HG03571 (cell line): ENCODE measurements around the gene STUM.
"Not testable (repeated sequence)": the region's sequence is repeated elsewhere in the genome, so short reads cannot be mapped to it uniquely, and the experiment has no call there.

Experiments used
- ATAC-seq: cut with Tn5 transposase; IDR thresholded peaks from one replicate; pipeline ENCODE4 v1.9.1; 2021; ENCODE audit not compliant: unreplicated experiment

STUM gene

DNA sequence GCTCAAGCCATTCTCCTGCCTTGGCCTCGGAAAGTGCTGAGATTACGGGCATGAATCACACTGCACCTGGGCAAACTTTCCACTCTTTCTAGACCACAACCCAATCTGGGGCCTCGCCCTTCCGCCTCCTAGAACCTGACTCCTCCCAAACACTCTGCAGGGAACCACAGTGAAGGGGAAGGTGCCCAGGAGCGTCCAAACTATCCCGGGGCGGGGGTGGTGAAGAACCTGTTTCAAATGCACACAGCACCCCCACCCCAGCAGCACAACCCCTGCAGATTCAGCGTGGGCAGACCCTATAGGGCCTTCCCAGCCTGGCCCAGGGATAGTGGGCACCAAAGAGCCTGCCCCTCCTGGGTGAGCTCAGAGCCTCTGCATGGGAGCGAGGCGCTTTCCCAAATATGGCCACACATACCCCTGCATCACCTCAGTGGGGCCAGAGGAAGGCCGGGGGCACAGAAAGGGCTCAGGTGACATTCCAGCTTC, 86.9 kb downstream of the STUM start:
- ATAC-seq, result no peak

DNA sequence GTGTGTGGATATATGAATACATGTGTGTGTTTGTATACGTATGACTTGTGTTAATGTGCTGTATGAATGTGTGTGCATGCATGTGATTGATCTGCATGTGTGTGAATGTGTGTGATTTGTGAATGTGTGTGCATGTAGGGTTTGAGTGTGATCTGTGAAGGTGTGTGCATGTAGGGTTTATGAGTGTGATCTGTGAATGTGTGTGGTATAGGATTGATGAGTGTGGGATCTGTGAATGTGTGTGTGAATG, 88.2 kb downstream of the STUM start:
- no peak for ATAC-seq

DNA sequence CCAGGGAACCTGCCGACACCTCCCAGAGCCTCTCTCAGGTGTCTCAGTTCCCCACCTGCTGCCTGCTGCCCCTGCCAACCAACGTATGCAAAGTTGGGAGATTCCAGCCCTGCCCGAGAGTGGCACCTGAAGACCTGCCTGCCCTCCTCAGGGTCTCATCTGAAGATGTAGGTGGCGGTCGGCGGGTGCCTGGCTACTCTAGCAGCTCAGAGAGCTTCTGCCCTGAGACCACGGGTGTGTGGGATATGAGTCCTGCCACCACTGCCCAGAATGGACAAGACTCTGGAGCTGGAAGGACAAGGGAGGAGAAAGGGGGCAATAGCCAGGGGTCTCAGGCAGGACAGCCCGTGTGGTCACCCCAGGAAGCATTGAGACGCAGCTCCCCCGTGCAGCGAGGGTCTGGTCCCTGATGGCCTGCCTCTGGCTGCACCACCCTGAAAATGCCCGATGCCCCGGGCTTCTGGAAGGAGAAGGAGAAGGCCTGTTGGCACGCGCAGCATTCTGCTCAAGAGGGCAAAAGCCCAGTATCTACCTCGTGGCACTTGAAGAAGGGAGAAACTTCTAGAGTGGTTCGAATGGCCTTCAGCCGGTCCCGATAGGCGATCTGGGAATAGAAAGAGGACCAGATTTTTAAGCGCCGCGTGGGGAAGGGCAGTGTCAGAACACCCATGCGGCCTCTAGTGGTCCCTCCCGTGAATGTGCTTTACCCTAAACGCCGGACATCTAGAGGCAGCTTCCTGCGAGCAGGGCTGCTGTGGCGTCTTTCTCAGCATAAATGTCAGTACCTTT, 88.8 kb downstream of the STUM start:
- no peak for ATAC-seq

DNA sequence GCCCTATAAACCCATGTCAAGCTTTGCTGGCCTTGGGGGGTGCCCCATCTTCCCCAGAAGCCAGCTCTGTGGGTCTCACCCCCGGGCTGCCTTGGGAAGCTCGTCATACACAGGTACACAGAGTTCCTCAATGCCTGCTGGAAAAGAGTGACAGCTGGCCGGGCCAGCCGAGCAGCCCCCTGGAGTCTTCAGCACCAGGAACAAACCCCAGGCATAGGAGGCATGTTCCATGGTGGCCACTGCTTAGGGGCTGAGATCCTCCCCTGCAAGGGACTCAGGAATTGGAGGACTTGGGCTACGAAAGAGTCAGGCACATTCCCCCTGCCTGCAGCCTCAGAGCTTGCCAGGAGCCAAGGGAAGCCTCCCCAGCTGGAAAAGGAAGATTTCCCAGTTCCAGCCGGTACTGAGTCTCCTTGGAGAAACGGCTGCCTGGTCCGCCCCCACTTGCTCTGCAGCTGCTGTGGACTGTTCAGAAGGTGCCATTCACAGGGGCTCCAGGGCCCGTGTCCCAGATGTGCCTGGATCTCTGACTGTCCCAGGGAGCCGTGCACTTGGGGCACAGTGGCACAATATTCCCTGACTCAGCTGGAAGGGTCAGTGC, 89.5 kb downstream of the STUM start:
- no peak for ATAC-seq

DNA sequence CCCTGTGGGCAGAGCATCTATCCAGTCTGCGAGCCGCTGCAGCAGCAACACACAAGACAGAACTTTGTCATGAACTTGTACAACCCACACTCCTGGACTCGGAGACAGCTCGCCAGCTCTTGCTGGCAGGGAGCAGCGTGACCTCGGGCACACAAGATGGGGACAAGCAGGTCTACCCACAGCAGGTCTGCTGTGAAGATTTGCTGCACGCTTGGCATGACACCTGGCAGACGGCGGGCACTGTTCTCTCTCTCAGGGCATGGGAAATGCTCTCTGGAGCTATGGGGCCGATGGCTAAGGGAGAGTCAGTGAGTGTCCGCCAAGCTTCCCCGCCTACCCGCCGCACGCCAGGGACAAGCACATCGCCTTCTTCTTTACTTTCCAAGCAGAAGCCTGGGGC, 90.0 kb downstream of the STUM start:
- no peak for ATAC-seq

DNA sequence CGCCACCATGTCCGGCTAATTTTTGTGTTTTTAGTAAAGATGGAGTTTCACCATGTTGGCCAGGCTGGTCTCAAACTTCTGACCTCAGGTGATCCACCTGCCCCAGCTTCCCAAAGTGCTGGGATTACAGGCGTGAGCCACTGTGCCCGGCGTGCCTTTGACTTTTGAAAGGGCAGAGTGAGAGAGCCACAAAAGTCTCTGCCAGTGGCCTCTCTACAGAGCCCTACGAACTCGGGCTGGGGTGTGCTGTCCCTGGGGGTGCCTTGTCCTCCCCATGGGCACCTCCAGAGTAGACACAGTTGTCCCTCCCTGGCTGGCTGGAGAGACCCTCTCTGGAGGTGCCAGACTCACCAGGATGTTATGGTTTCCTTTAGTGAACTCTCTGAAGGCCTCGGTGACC, 90.6 kb downstream of the STUM start:
- ATAC-seq, result not testable (repeated sequence)

DNA sequence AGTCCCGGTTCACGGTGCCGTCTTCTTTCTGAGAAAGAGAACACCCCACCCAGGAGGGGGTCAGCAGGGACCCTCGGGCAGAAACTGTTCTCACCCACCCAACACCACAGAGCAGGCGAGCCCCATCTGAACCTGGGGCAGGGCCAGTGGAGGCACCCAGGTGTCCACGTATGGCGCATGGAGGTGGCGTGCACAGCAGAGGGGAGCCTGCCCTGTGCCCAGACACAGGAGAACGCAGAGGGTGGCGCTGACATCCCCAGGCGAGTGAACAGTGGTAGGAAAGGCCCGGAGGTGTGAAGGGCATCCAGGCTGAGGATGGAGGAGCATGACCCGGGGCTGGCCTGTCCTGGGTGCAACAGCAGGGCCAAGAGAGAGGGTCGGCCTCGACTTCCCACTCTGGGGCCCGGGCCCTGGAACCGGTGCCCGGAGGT, 91.1 kb downstream of the STUM start:
- ATAC-seq, result no peak

DNA sequence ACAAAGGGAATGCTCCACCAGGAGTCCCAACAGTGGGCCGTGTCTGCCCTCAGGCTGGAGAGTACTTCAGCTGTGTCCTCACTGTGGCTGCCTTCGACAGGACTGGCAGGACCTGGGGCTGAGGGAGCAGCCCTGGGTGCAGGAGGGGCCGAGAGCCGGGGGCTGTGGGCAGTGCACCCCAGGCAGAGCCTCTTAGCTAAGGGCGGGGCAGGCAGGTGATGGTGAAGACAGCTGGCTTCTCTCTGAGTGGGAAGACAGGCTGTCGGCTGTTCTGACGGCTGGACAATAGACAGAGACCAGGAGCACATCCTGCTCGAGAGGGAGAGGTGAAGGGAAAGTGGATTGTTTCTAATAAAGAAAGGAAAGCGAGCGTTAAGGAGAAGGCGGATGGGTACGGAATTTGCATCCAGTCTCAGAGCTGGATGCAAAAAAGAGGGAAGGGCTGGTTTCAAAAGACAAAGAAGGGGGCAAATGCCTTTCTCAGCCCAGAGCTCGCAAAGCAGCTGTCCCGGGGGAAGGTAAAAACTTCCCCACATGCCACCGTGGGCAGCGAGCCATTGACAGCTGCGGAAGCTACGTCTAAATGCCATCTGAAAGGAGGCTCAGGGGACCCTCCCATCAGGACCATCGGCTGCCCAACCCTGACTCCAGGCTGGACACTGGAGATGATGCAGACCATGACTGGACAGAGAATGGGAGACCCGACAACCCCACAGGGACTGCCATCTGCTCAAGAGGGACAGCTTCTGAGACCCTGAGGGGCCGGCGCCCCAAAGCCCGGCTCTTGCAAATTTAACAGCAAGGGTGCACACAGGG, 92.0 kb downstream of the STUM start:
- ATAC-seq, result no peak

DNA sequence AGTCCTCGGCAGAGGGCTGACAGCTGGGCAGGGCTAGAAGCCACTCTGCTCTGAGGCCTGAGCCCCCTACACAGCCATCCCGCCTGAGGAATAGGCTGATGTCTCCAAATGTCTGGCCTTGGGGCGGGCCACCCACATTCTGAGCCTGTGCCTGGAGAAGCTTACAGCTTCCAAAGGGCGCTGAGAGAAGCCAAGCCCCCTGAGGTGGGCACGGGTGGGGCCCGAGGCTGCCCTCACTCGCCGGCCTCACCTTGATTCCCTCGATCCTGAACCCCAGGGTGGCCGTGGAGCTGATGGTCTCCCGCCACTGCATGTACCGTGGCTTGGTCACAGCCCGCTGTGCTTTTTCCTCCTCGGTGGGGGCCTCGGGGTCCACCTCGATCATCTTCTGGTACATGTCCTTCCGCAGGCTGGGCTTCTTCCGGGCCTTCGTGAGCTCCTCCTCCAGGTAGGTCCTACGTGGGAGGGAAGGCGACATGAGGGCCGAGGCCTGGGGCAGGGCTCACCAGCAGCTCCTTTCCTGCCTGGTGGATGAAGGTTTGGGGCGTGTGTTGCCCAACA, 93.2 kb downstream of the STUM start:
- no peak for ATAC-seq

DNA sequence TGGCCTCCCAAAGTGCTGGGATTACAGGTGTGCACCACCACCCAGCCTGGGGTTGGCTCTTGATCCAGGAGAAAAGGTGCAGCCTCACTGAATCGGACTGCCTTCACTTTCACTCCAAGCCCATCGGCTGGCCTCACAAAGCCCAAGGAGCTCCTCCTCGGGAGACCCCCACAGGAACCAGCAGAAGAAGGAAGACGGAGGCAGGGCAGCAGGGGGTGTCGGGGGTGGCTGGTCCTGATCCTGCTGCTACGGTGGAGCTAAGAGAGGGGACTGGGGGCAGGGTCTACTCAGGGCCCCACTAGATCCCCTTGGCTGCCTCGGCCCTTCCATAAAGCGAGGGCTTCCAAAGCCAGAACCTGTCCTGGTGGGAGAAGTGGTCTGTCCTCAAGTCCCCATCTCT, 93.9 kb downstream of the STUM start:
- ATAC-seq, result no peak

DNA sequence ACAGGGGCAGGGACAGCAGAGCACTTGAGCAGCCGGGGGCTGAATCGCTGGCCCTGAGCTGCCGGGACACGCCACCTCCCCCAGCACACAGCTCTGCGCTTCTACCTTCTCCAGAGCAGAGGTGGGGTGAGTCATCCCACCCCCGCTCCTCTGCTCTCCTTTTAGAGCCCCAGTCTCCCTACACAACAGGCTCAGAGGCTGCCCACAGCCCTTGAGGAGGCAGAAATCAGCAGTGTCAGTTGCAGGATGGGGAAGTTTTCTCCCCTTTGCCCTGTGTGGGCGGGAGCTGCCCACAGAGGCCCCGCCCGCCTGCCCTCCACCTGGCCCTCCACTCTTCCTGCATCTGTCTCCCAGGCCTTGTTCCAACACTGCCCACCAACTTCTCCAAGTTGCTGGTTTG, 94.6 kb downstream of the STUM start:
- ATAC-seq, result peak; percentile 37

DNA sequence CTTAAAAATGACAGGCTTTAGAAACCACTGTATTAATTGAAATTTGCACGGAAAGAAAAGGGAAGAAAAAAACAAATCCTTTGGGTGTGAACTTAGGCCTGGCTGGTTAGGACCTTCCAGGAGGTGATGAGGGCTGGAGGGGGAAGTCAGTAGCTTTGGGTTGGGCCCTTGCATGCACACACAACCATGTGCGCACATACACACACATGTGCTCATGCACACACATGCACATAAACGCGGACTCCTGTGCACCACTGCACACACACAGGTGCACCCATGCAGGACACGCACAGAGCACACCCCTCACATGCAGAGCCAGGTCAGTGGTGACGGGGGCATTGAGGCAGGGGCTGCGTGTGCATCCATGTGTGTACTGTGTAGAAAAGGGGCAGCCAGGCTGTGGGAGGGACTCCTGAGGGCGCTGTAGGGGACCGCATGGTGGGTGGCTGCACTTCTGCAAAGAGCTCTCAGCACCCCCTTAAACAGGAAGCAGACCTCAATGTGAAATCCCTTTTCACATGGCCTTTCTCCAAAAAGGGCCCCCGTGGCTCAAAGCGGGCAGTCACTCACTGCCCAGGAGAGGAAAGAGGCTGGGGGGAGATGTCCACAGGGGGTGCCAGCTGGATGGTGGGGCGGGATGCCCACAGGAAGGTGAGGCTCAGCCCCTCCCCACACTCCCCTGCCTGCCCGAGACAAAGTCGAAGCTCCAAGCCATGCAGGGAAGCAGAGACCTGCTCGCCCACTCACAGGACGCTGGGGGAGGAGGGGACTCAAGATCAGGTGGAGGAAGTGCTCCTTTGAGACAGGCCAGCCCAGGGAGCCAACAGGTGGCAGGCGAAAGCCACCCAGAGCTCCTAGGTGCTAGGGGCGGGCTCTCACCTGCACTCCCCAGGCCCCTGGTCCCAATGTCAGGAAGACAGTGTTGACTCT, 95.3 kb downstream of the STUM start:
- peak; percentile 46 for ATAC-seq

DNA sequence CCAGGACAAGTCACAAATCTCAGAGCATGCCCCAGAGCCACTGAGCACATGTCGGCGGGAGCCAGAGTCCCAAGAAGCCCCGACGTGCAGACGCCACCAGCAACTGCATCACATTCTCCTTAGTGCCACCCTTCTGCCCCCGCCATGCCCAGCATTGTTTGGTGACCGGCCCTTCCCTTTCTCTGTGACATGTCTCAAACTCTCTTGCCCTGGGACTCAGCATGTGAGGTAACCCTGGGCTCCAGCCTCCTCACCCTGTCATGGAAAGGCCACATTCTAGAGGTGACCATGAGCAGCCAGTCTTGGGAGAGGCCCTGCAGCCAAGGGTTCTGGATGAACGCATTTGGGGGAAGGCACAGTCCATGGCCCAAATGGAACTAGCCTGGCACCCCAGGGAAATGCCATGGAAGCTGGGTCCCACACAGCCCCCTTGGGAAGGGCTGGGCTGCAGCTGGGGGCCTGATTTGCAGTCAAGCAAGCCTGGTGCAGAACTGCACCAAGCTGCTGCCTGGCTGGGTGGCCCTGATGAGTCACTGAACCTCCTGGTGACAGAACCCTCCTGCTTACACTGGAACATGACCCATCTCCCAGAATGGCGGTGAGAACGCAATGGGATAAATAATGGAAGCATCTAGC, 96.1 kb downstream of the STUM start:
- ATAC-seq, result no peak

DNA sequence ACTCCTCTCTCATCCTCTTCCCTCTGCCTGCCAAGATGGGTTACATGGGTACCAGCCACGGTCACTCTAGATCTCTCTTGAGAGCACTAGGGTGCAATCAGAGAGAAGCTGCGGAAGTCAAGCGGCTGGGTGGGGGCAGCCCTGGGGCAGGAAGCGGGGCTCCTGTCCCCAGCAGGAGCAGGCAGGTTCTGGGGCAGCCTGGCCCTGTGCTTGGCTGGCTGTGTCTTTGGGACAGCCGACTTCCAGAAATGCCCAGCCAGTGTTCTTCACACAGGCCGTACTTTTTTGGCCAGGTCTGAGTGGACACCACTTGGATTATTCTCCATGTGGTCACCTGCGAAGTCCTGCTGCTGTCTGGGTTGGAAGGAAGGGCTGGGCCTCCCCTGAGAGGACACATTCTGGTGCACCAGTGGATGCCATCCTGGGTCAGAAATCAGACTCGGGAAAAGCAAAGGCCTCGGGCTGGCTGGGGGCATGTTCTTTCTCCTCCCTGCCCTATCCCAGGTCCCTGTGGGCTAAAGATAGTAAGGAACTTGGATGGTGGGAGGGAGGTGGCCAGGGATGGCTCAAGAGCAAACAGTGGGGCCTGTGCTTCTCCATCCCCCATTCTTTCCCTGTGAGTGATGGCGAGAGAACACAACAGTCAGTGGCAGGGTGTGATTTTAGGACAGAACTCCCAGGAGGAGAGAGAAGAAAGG, 96.9 kb downstream of the STUM start:
- no peak for ATAC-seq

DNA sequence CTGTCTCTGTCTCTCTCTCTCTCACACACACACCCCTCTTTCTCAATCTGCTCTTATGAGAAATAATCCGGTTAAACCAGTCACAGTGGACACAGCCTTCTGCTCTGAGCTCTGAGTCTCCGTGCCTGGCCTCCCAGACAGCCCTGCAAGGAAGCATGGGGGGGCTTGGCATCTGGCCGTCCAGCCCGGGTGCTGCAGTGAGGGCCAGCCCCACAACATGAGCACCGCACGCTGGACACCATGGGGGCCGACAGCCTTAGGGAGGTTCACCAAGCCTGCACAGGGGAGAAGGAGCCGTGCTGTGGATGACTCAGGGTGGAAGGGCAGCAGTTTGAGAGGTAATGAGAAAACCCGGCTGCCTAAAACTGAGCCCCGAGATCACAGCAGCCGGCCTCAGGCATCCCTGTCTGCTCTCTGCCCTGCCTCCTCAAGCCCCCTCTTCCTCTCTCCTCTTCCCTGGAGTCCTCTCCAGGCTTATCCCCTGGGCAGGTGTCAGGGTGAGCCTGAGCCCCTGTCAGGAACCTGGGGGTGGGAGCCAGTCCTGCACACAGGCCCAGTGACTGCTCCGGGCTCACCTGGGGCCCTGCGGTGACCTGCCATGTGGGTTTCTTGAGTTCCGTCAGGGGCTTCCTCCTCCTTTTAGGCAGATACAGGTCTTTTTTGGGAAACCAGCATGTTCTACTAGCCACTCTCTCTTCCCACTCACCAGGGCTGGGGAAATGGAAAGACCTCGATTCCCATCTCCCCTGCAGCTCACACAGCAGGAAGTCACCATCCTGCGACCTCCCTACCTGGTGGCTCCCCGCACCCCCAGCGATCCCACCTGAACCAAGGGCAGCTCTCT, 97.7 kb downstream of the STUM start:
- no peak for ATAC-seq

DNA sequence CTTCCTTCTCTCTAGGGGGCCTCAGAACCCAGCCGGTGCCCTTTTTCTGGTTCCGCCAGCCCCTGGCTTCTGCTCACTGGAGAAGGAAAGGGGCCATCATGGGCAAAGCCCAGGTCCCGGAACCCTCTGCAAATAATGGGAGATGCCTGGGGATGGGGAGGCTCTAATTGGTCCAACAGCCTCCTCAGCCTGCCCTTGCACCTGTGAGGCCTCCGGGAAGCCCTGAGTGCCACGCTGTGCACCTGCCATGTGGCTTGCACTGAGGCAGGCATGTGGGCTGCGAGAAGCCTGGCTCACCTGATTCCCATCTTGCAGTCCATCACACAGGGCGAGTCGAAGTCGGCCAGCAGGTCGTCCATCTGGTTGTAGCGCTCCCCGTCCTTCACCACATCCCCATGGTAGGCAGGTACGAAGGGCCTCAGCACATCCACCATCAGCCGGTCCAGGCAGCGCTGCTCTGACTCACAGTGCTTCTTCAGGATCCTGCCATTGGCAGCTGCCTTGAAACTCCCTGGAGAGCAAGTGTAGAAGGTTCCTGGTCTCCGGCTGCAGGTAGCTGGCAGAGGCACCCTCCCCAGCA, 98.4 kb downstream of the STUM start:
- no peak for ATAC-seq

DNA sequence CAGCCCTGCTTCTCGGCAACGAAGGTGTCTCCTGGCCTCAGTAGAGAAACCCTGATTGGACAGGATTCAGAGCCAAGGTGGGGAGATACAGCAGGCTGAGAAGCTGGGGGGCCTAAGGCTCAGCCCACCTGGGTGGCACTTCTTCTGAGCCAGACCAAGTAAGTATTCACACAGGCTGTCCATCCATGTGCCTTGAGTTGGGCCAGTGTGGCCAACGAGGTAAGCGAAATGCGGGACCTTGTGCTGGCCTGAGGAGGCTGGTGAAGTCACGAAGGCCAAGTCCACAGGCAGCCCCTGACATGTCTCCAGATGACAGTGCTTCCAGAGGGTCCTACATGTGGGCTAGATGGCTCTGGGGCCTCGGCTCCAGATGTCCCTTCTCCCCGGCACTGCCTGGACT, 99.2 kb downstream of the STUM start:
- no peak for ATAC-seq

DNA sequence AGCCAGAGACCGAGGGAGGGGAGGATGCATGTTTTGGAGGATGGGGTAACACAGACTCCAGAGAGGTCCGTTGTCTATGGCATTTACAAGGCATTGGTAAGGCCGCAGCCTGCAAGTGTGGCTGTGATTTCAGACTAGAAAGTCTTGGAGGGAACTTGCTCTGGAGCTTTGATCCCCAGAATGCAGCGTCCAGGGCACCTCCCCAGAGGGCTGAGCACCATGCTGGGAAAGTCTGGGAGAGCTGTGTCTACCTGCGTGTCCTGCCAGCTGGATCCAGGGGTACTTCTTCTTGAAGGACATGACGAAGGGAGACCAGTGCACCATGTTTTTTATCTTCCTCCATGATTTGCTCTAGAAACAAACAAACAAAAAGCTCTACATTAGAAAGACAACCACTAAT, 99.9 kb downstream of the STUM start:
- no peak for ATAC-seq
